Activated T-helper 1 cell treated with anti-CD3 and anti-CD28 coated beads, Interleukin-2, amount 50 U/mL, for 16 hours (primary cell): ENCODE measurements around the gene BHMT2.

Experiments used
- DNase-seq, 2 donors: peaks; one replicate each; pipeline ENCODE4 v3.0.0-alpha.2; 2020; ENCODE audit warnings: low read depth in 1 of 2, low spot score in 1 of 2

BHMT2 gene, protein sequence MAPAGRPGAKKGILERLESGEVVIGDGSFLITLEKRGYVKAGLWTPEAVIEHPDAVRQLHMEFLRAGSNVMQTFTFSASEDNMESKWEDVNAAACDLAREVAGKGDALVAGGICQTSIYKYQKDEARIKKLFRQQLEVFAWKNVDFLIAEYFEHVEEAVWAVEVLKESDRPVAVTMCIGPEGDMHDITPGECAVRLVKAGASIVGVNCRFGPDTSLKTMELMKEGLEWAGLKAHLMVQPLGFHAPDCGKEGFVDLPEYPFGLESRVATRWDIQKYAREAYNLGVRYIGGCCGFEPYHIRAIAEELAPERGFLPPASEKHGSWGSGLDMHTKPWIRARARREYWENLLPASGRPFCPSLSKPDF

GRCh38 chr5:79069488-79070349, at the start of gene BHMT2, which contains the start of gene DMGDH:
BHMT2 (plus strand) TSS chr5:79069767; CDS start chr5:79069783, 16 bp downstream.
DMGDH (minus strand) TSS chr5:79069674; CDS start chr5:79069620, 54 bp downstream.
- DNase-seq, result no peak

GRCh38 chr5:79020861-79021561, 48.6 kb upstream of the BHMT2 start:
- DNase-seq, result no peak

DNA sequence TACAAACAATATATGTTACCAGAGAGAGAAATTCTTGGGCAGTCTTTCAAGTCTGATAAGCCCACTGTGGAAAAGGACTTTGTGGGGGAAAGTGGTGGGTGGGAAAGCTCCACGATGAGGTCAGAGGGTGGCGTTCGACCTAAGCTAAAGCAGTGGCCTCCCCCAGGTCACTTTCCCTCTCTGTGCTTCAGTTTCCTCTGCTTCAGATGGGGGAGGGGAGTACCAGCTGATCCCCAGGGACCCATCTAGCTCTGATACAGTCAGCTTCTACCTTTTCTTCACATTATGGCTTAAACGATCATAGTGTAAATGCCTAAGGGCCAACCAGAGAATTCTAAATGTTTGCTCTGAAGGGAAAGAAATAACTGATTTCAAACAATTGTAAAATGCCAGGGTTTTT, 47.8 kb upstream of the BHMT2 start:
- DNase-seq, result no peak

DNA sequence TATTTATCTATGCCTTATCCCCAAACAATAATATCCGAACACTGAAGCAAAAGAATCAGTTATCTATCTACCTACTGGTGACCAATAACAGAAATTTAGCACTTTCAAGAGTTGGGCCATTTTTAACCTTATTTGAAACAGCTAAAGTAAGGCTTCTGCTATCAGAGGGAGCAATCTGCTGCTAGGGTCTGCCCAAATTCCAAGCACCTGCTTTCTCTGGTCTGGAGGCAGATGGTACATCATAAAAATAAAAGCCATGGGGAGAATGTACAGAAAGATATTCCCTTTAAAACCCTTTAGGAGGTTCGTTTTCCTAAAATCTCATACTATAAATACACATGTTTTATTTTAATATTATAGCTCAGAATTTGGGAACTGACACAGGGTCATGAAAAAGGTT, 46.8 kb upstream of the BHMT2 start:
- DNase-seq, result no peak

DNA sequence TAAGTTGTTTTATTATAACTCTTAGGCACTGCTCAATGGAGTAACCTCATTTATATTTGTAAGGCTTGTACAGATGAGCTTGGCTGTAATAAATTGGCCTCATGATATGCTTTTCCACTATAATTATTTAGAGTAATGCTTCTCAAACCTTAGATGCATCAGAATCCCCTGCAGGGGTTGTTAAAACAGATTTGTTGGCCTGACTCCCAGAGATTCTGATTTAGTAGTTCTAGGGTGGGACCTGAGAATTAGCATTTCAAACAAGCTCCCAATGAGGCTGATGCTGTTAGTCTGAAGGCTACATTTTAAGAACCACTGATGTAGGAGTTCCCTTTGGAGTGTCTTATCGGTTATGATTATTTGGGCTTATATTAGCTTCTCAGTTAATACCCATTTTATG, 46.2 kb upstream of the BHMT2 start:
- no peak for DNase-seq

- no peak for DNase-seq
Observed at GRCh38 chr5:79023947-79024346, 45.6 kb upstream of the BHMT2 start.

DNA sequence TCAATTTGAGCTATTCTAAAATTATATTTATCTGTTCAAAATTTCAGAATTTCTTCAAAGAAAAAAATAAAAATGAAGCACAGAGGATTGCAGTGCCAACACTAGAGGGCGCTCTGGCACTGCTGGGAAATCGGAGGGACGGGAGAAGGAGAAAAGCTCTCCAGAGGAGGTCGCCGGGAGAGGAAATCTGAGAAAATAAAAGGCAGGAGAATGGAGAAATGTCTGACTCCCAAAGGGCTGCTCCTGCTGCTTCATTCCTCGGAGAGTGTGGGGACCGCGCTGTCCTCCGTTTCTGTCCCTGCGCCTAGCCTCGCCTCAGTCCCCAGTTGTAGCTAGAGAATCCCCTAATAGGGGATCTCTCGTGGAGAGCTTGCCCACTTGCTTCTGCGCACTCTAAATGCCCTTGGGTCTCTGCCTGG, 44.5 kb upstream of the BHMT2 start:
- DNase-seq, result peak; percentile 11 to 14

- DNase-seq, result no peak
Observed at GRCh38 chr5:79030663-79031484, 38.7 kb upstream of the BHMT2 start.

DNA sequence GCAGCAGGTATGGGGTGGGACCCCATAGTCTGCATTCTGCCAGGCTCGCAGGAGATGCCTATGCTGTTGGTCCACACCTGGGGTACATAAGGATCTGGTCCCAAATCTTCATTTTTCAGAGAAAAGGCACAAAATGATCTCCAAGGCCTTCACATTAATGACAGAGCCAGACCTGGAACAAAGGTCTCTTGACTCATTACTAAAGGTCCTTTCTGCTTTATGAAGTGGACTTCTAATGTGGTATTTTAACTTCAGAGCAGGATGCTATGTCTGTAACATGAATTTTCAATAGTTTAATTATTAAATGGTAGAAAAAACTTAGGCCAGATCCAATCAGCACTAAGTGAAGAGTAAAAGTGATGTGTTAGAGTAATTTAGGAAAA, 38.1 kb upstream of the BHMT2 start:
- no peak for DNase-seq

DNA sequence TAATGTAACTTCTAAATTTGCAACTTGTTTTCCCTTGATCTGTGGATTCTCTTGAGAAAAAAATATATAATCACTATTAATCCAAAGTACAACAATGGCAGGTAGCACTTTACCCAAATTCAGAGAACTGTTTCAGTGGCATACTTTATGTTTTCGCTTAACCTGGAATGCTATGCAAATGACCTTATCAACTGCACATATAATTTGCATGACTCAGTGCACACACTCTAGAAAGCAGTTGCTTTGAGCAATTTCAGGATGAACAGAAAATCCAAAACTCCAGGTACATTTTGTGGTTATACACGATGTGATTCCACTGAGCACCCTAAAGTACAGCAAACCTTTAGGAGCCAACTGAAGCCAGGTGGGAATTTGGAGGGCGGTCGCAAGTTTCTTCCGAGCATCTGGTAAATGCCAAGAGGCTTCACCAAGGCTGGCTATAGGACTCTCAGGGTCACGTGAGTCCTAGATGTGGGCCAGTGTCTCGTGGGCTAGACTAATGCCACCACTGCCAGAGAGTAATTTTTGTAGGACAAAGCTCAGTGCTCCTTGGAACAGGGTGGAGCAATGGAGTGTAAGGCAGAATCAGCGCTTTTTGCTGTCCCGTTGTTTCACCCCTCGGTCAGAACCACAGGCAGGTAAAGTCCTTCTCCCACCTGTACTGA, 37.4 kb upstream of the BHMT2 start:
- no peak for DNase-seq

DNA sequence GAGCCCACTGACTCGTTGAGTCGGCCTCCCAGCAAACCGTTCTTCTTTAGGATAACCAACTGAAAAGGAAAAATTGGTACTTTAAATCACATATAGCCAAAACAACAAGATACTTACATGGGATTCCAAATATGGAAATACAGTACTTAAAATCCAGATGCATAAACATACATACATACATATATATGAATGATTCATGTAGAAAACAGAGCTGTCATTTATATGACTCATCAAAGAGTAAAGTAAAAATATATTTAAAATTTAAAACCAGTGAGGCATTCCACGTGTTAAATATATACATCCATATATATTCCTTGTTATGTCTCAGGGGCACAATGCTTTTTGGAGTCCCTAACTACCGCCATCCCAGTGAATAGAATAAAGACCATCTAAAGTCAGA, 36.8 kb upstream of the BHMT2 start:
- no peak for DNase-seq

GRCh38 chr5:79035237-79035636, 34.3 kb upstream of the BHMT2 start:
- DNase-seq, result no peak

DNA sequence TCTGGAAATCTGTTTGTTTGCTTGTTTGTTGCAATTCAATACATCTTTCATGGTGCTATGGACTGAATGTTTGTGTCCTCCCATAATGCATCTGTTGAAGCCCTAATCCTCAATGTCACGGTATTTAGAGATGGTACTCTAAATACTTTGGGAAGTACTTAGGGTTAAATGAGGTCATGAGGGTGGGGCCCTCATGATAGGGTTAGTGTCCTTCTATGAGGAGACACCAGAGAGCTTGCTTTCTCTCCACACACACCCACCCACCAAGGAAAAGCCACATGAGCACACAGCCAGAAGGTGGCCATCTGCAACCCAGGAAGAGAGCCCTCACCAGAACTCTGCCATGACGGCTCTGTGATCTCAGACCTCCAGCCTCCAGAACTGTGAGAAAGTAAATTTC, 32.8 kb upstream of the BHMT2 start:
- DNase-seq, result no peak

- DNase-seq, result no peak
Observed at GRCh38 chr5:79042188-79042587, 27.4 kb upstream of the BHMT2 start.

DNA sequence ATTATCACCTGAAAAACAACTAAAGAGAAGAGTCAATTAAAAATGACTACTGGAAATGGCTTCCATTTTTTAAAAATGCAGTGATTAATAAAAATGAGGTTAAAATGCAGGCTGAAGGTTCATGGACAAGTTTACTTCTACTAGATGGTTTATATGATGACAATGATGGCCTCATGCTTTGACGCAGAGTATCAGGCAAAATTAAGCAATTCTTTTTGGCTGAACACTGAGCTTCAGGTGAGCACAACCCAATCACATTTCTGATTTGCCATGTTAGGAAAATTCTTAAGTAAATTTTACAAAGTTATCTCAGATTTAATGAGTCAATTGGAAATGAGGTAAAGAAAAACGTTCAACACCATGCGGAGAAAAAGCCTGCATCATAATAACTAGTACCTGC, 22.4 kb upstream of the BHMT2 start:
- DNase-seq, result no peak

GRCh38 chr5:79048437-79048836, 21.1 kb upstream of the BHMT2 start:
- DNase-seq, result no peak

GRCh38 chr5:79050498-79050897, 19.1 kb upstream of the BHMT2 start:
- no peak for DNase-seq

GRCh38 chr5:79053321-79053720, 16.2 kb upstream of the BHMT2 start:
- no peak for DNase-seq

- DNase-seq, result no peak
Observed at GRCh38 chr5:79055017-79055416, 14.6 kb upstream of the BHMT2 start.

DNA sequence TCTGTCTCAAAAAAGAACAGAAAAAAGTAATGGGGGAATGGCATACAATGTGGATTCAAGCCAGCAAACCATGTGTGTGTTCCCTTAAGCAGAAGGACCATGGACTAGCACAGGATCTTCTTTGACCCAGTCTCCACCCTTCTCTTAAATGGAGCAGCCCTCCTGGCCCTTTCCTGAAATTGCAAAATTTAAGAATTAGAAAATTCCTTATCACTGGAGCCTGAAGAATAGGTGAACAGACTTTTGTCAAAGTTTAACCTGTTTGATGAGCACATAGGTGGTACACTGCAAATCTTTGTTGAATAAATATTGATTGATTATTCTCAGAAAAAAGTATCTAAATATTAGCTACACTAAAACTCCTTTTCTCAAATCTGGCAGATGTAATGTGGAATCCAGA, 12.7 kb upstream of the BHMT2 start:
- no peak for DNase-seq
